A673 (cell line): ENCODE measurements around the gene HNRNPA2B1. TPM values are rescaled to one million over a fixed set of nuclear protein-coding genes. Genes with fewer than 3 reads are reported as not detected.
"Not testable (repeated sequence)": the region's sequence is repeated elsewhere in the genome, so short reads cannot be mapped to it uniquely, and the experiment has no call there.

Experiments used
- BruUV-seq: library from RNA; stranded (reverse); fragments of 400-500 nt; replicated peaks from 2 replicates; lab custom pipeline; 2021; lab: Mats Ljungman, UMichigan
- CTCF ChIA-PET: fragments of 300-600 bp; sonication (Branson Sonifier 250); formaldehyde crosslinking; loops from one replicate; lab custom pipeline; 2022; ENCODE audit warnings: antibody characterized with exemption; lab: Charles Lee
- POLR2A ChIA-PET: fragments of 300-600 bp; sonication (Branson Sonifier 250); formaldehyde crosslinking; loops from one replicate; lab custom pipeline; 2022; ENCODE audit warnings: antibody characterized with exemption; ENCODE audit not compliant: low non-redundant PET; lab: Charles Lee
- DNase-seq: peaks from one replicate; pipeline ENCODE4 v3.0.0-alpha.2; 2015; ENCODE audit warnings: low spot score
- H3K27ac ChIP-seq: fragments of 200-600 bp; sonication (generic); 2 replicates; pipeline ENCODE4 v1.5.1; 2016; ENCODE audit warnings: mixed run types, low read depth, mild to moderate bottlenecking, mixed read lengths, antibody characterized with exemption, low read length; ENCODE audit not compliant: poor library complexity, severe bottlenecking
- H3K27me3 ChIP-seq: fragments of 200-600 bp; sonication (generic); replicated peaks from 2 replicates; pipeline ENCODE4 v1.6.1; 2017; ENCODE audit warnings: mixed run types, low read depth, mild to moderate bottlenecking, mixed read lengths, antibody characterized with exemption, low read length; ENCODE audit not compliant: insufficient read depth, poor library complexity
- H3K36me3 ChIP-seq: fragments of 200-600 bp; sonication (generic); 2 replicates; pipeline ENCODE4 v1.6.1; 2016; ENCODE audit warnings: mixed run types, mild to moderate bottlenecking, mixed read lengths, antibody characterized with exemption, low read length; ENCODE audit not compliant: insufficient read depth, poor library complexity, severe bottlenecking
- H3K4me1 ChIP-seq: fragments of 200-600 bp; sonication (generic); 2 replicates; pipeline ENCODE4 v1.6.1; 2017; ENCODE audit warnings: mixed run types, mild to moderate bottlenecking, mixed read lengths, antibody characterized with exemption, low read length; ENCODE audit not compliant: insufficient read depth, poor library complexity, severe bottlenecking
- H3K4me3 ChIP-seq: fragments of 200-600 bp; sonication (generic); 2 replicates; pipeline ENCODE4 v1.5.1; 2016; ENCODE audit warnings: low read depth, mixed run types, mild to moderate bottlenecking, mixed read lengths, low read length; ENCODE audit not compliant: poor library complexity, severe bottlenecking
- H3K9me3 ChIP-seq: fragments of 200-600 bp; sonication (generic); 2 replicates; pipeline ENCODE4 v1.6.1; 2016; ENCODE audit warnings: mixed run types, low read depth, mild to moderate bottlenecking, mixed read lengths, antibody characterized with exemption, low read length; ENCODE audit not compliant: poor library complexity, severe bottlenecking
- CTCF ChIP-seq: fragments of 300-800, 200-600 bp; sonication (generic); conservative IDR thresholded peaks from 2 replicates; pipeline ENCODE4 v1.5.1; 2017; ENCODE audit warnings: low read depth, mild to moderate bottlenecking, antibody characterized with exemption, low read length, moderate library complexity, mixed read lengths
- EZH2 ChIP-seq: fragments of 200-600 bp; sonication (generic); IDR thresholded peaks from 2 replicates; pipeline ENCODE4 v1.6.1; 2017; ENCODE audit warnings: borderline replicate concordance, low read depth, mild to moderate bottlenecking, mixed read lengths, antibody characterized with exemption, low read length; ENCODE audit not compliant: poor library complexity, severe bottlenecking
- intact Hi-C: fragments of 100-400 bp; cut with micrococcal nuclease; formaldehyde crosslinking; loops from one replicate; pipeline ENCODE4 v1.10.0; 2022; ENCODE audit not compliant: unreplicated experiment
- total RNA-seq: library from RNA; stranded (reverse); gene quantifications from 2 replicates; pipeline ENCODE4 v1.2.3, GENCODE V29; 2021

HNRNPA2B1 gene
- total RNA-seq, 1 experiment from 2014 or later = 1,229 TPM

- ChIA-PET CTCF (no interaction called here), POLR2A (no interaction called here)
- no peak for DNase-seq
- no peaks in the 10 kb centered on the region for H3K4me1 ChIP-seq
- H3K27me3 ChIP-seq = no peaks in the 10 kb centered on the region
- intact Hi-C loops = no loop called here
- no TSS peak for BruUV-seq
- no peak for TF ChIP-seq CTCF
- H3K27ac ChIP-seq = no peak overlapping the region
- H3K4me3 ChIP-seq = no peak overlapping the region
- no peaks in the 10 kb centered on the region for H3K36me3 ChIP-seq
- no peaks in the 10 kb centered on the region for H3K9me3 ChIP-seq
These were observed 34.4 kb downstream of the HNRNPA2B1 start for GRCh38 chr7:26165950-26166683.

GRCh38 chr7:26163804-26164203, 36.7 kb downstream of the HNRNPA2B1 start:
- H3K36me3 ChIP-seq, POLR2A ChIA-PET, H3K4me3 ChIP-seq, BruUV-seq, H3K27me3 ChIP-seq, H3K27ac ChIP-seq, CTCF ChIA-PET, DNase-seq, intact Hi-C loops, H3K4me1 ChIP-seq, H3K9me3 ChIP-seq: not testable (repeated sequence)

- no peak overlapping the region for H3K27ac ChIP-seq
- no peak for DNase-seq
- H3K4me1 ChIP-seq = no peaks in the 10 kb centered on the region
- CTCF ChIA-PET = no interaction called here
- H3K36me3 ChIP-seq = no peaks in the 10 kb centered on the region
- no peak overlapping the region for H3K4me3 ChIP-seq
- BruUV-seq = no TSS peak
- H3K27me3 ChIP-seq = no peaks in the 10 kb centered on the region
- no peaks in the 10 kb centered on the region for H3K9me3 ChIP-seq
- TF ChIP-seq EZH2 = no peak
- no peak for TF ChIP-seq CTCF
- intact Hi-C loops = no loop called here
- POLR2A ChIA-PET = no interaction called here
These were observed 38.1 kb downstream of the HNRNPA2B1 start for GRCh38 chr7:26162431-26162830.

GRCh38 chr7:26160896-26161295, 39.6 kb downstream of the HNRNPA2B1 start:
- no TSS peak for BruUV-seq
- intact Hi-C loops = no loop called here
- Histone ChIP-seq H3K9me3 (no peaks in the 10 kb centered on the region), H3K27me3 (no peaks in the 10 kb centered on the region), H3K36me3 (no peaks in the 10 kb centered on the region), H3K27ac (no peak overlapping the region), H3K4me1 (peaks cover 8% of the 10 kb centered on the region), H3K4me3 (no peak overlapping the region)
- ChIA-PET POLR2A (no interaction called here), CTCF (interaction anchor here (0.6 kb wide), 1 partner anchor 309 kb away, joined by 6 read pairs; no protein-coding TSS in a partner anchor)
- DNase-seq = no peak
- no peak for TF ChIP-seq CTCF
- no peak for TF ChIP-seq EZH2
